HS-5 (cell line): ENCODE data around the gene PGAP3.

ENCODE experiments used
- DNase-seq: peaks from one replicate; pipeline ENCODE4 v3.0.0-alpha.2; 2012; ENCODE audit warnings: low read depth

PGAP3 gene

GRCh38 chr17:39659279-39660010, 28.4 kb downstream of the PGAP3 start:
- DNase-seq = no peak

- DNase-seq = no peak
These were observed 29.1 kb downstream of the PGAP3 start for GRCh38 chr17:39658760-39659159.

GRCh38 chr17:39658346-39658745, 29.5 kb downstream of the PGAP3 start:
- DNase-seq = no peak

- DNase-seq = no peak
These were observed 32.8 kb downstream of the PGAP3 start for GRCh38 chr17:39655105-39655504.

- DNase-seq = no peak
These were observed 34.1 kb downstream of the PGAP3 start for GRCh38 chr17:39653662-39654331.

GRCh38 chr17:39653316-39653661, 34.6 kb downstream of the PGAP3 start:
- DNase-seq = no peak

GRCh38 chr17:39652587-39653315, 35.1 kb downstream of the PGAP3 start:
- no peak for DNase-seq

- DNase-seq = no peak
These were observed 35.8 kb downstream of the PGAP3 start for GRCh38 chr17:39651923-39652586.

GRCh38 chr17:39650121-39650579, 37.7 kb downstream of the PGAP3 start:
- no peak for DNase-seq

DNA sequence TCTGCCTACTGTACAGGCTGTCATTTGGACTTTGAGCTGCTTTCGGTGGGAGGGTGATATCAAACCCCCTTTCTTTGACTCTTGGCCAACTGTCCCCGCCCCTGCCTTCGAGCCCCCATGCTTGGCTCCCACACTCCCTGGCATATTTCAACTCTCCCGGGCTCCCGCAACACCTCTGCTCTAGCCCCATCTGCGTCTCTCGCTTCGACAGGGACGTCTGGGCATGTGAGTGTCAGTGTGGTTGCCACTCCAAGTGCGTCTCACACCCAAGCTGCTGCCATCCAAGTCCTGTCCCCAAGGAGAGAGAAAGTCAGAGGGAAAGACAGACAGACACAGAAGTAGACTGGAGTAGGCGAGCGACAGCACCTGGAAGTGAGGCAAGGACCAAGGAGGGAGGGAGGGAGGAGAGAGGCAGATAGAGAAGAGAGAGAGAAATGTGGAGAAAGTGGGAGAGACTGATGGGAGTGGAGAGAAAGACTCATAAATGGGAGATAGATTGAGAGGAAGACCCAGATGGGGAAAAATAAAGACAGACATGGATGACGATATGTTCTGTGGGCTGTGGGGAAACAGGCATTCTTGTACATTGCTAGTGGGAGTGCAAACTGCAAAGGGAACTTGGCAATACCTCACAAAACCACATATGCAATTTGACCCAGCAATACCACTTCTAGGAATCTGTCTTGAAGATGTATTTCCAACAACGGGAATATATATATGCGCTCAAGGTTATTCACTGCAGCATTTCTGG, 39.1 kb downstream of the PGAP3 start:
- DNase-seq = no peak

- no peak for DNase-seq
These were observed 40.6 kb downstream of the PGAP3 start for GRCh38 chr17:39647256-39647655.

DNA sequence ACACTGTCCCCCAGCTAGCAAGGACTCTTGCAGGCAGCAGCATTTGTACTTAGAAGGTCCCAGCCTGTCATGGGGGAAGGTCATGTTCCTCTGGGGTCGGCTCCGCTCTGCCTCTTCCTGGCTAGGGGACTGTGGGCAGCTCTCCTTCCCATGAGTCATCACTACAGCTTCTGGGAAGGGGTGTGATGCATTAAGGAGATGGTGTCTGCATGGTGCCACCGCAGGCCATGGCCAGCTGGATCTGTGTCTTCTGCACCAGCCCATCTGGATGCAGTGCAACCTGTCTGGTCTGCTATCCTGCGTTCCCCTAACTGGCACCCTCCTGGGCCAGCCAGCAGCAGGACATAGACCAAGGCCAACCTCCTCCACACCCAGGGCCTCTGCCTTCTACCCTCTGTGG, 44.6 kb downstream of the PGAP3 start:
- no peak for DNase-seq

DNA sequence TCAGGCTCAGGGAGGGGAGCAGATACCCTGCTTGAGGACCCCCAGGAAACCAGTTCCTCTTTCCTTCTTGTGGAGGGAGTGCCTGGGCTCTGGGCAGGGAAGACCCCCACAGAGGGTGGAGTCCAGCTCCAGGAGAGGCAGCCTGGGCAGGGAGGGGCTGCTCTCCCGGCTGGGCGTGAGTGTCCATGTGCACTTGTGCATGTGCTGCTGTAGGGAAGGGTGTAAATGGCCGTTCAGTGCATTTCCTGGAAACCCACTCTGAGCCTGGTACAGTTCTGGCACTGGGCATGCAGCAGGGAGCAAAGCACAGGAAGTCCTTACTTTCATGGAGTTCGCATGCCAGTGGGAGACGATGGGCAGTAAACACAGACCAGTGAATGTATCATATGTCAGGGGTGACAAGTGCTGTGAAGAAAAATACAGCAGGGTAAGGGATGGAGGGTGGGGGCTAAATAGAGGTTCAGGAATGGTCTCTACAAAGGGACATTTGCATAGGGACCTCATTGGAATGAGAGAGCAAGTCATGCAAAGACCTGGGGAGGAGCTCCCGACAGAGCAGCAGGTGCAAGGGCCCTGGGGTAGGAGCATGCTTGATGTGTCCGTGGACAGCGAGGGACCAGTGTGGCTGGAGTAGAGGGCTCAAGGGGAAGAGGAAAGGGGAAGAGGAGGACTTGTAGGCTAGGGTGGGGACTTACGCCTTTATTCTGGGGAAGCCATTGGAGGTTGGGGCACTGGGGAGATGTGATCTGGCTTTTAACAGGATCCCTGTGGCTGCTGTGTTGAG, 45.4 kb downstream of the PGAP3 start:
- DNase-seq = no peak

DNA sequence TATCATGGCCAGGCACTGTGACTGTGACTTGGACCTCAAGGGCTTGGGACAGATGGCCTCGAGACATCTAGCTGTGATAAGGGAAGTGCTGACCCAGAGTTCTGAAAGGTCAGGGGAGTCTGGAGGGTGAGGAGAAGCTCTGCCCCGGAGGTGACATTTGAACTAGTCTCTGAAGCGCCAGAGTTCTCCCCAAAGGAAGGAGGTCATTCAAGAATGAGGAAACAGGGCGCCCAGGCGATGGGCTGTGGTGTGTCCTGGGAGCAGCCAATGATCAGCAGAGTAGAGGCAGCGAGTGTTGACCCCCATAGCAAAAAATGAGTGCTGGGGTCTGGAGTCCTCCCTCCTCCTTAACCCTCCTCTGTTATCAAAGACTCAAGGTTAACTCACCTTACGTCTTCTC, 46.0 kb downstream of the PGAP3 start:
- DNase-seq = no peak

- DNase-seq = no peak
These were observed 46.8 kb downstream of the PGAP3 start for GRCh38 chr17:39641097-39641496.

DNA sequence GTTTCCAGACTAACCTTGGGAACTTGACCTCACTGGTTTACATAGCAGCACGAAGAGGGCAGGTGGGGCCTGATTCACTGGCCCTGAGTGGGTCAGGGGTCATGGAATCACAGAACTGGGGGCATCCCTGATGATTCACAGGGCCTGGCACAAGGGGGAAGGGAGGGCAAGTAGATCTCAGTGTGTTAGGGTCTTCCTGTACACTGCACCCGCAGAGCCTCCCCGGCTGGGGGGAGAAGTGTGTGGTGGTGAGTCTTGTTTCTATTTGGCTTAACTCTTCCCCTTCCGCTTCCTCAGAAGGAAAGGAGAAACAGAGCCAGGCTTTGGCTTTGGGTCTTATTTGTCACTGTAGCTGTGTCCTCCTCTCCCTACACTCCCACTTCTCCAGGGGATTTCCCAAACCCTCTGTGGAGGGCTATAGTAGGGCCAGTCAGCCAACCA, 47.2 kb downstream of the PGAP3 start:
- no peak for DNase-seq

GRCh38 chr17:39639566-39640458, 48.0 kb downstream of the PGAP3 start:
- DNase-seq = no peak

DNA sequence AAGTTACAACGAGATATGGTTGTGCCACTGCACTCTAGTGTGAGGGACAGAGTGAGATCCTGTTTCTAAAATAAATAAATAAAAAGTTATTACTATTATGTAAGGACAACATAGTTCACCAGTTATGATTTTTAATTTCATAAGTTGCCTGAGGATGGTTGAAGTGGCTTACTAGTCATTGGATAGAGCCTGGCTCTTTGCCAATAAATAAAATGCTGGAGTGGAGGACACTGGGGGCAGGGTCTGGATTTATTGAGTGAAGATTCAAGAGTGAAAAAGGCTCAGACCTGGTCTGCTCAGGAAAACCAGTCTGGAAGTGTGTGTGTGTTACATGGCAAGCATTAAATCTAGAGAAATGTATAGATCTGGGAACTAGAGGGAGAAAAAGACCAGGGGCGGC, 48.8 kb downstream of the PGAP3 start:
- no peak for DNase-seq

DNA sequence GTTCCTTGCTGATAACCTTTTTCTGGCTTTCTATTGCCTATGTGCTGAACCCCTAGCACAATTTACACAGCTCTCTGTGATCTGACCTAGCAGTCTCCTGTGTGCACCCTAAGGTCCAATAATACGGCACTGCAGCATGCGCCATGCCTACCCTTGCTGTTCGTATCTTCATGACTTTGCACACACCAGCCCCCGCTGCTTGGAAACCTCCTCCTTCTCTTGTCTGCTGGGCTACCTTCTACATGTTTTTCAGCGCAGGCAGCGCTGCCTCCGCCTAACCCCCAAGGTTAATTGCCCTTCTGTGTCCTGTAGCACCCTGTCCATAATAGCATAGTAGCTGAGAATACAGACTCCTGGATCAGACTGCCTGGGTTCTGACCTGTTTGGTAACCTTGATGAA, 49.5 kb downstream of the PGAP3 start:
- no peak for DNase-seq
